ENCODE data around the gene SCD5. TPM values are rescaled to one million over a fixed set of nuclear protein-coding genes. Genes with fewer than 3 reads are reported as not detected.
"Not testable (repeated sequence)": the region's sequence is repeated elsewhere in the genome, so short reads cannot be mapped to it uniquely, and the experiment has no call there.

SCD5 gene
- total and polyA plus RNA-seq, 11 donors: 1.4 to 6.8 (median 2.5) TPM

DNA sequence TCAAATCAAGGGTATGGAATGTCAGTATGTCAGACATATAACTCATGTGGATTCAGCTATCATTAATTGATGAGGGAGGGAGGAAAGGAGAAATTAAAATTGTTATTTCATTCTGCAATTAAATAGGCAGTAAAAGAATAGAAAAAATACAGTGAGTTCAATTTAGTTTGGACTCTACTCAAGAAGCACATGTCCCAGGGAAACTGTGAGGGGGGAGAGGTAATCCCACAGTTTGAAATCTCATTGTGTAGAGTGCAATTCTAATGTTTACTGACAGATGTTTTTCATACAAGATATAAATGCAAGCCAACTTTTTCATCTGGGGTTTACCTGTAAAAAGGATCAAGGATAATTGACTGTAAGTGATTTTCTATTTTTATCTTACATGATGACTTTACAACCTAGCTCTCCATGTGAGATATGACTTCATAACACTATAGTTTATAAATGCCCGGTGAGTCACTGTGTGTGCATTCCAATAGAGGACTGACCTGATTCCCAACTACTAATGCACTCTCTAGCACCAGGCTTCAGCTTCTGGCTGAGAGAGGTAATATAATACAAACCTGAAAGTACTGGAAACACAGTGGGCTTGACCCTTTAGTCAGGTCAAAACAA is 35.2 kb upstream of the SCD5 start:
- peak overlapping the region; percentile 6 to 81 (median 65) for H3K27ac ChIP-seq
- intact Hi-C loops (cut with DNase I): no loop called here
- 41 to 61% (median 54%) methylated on average over 1 of the region's 1 CpG for WGBS, 4 donors
- no peaks in the 10 kb centered on the region for H3K27me3 ChIP-seq
- H3K9me3 ChIP-seq: no peaks in the 10 kb centered on the region
- H3K4me3 ChIP-seq: no peak overlapping the region
- H3K4me1 ChIP-seq: peaks cover 0 to 15% (median 4%) of the 10 kb centered on the region in 12 donors
- peak in 1 of 12 donors; percentile 8 for TF ChIP-seq CTCF (IDR thresholded peaks at IDR 0.05)
- no peak for TF ChIP-seq POLR2A (IDR thresholded peaks at IDR 0.05)
- peak in 2 of 5 donors; percentile 17 to 30 for DNase-seq
- H3K36me3 ChIP-seq: peaks cover 0 to 91% (median 80%) of the 10 kb centered on the region in 9 donors
- peak; percentile 97 to 99 (median 98) for ATAC-seq

GRCh38 chr4:82833060-82833459 is 34.5 kb upstream of the SCD5 start:
- intact Hi-C loops (cut with DNase I): not testable (repeated sequence)
- WGBS, 4 donors: 94 to 96% (median 96%) methylated on average over 4 of the region's 4 CpGs
- peak overlapping the region in 9 of 12 donors; percentile 11 to 81 (median 69) for H3K27ac ChIP-seq

GRCh38 chr4:82825425-82825824 is 26.8 kb upstream of the SCD5 start:
- intact Hi-C loops (cut with DNase I): loop anchor here in 3 of 10 donors (5.0 to 10.0 kb wide), 2 partner anchors 42 to 49 kb away; no protein-coding TSS in a partner anchor
- DNase-seq (no peak), ATAC-seq (no peak)
- H3K4me1 ChIP-seq: peaks cover 0 to 3% (median 0%) of the 10 kb centered on the region in 12 donors
- WGBS, 4 donors: 77 to 90% (median 83%) methylated on average over 3 of the region's 3 CpGs
- H3K4me3 ChIP-seq: no peak overlapping the region
- H3K27ac ChIP-seq: no peak overlapping the region
- H3K36me3 ChIP-seq: peaks cover 0 to 100% (median 96%) of the 10 kb centered on the region in 9 donors
- TF ChIP-seq POLR2A (IDR thresholded peaks at IDR 0.05) (no peak), CTCF (IDR thresholded peaks at IDR 0.05) (no peak)
- H3K27me3 ChIP-seq: no peaks in the 10 kb centered on the region
- no peaks in the 10 kb centered on the region for H3K9me3 ChIP-seq

More at GRCh38 chr4:82833060-82833459, 34.5 kb upstream of the SCD5 start:
- not testable (repeated sequence) for DNase-seq, H3K27me3 ChIP-seq, ATAC-seq, H3K4me3 ChIP-seq, H3K9me3 ChIP-seq
- peaks cover 0 to 91% (median 80%) of the 10 kb centered on the region in 9 donors for H3K36me3 ChIP-seq
- H3K4me1 ChIP-seq: peaks cover 0 to 17% (median 4%) of the 10 kb centered on the region in 12 donors

GRCh38 chr4:82823062-82823461 is 24.5 kb upstream of the SCD5 start:
- no peak for ATAC-seq
- Histone ChIP-seq H3K4me3 (no peak overlapping the region), H3K4me1 (no peaks in the 10 kb centered on the region), H3K36me3 (peaks cover 0 to 100% (median 100%) of the 10 kb centered on the region in 9 donors), H3K27ac (no peak overlapping the region), H3K9me3 (no peaks in the 10 kb centered on the region), H3K27me3 (no peaks in the 10 kb centered on the region)
- WGBS, 4 donors: 91 to 96% (median 93%) methylated on average over 5 of the region's 5 CpGs
- DNase-seq: no peak
- TF ChIP-seq CTCF (IDR thresholded peaks at IDR 0.05) (no peak), POLR2A (IDR thresholded peaks at IDR 0.05) (no peak)
- intact Hi-C loops (cut with DNase I): loop anchor here in 1 of 10 donors (10.0 kb wide), 1 partner anchor 52 kb away; no protein-coding TSS in a partner anchor
